ENCODE measurements around the gene LYVE1. TPM values are rescaled to one million over a fixed set of nuclear protein-coding genes. Genes with fewer than 3 reads are reported as not detected.

Gene LYVE1
- total RNA-seq, 1 donor from 2014 or later = 0.27 TPM

GRCh38 chr11:10558288-10558687, 10.2 kb downstream of the LYVE1 start:
- H3K79me2 ChIP-seq (ENCODE audit: insufficient read depth, low read length) = no peaks in the 10 kb centered on the region
- H3K9ac ChIP-seq (ENCODE audit: low read length) = no peak overlapping the region
- no peak overlapping the region for H2AFZ ChIP-seq (ENCODE audit: low read depth, low read length)
- TF ChIP-seq CTCF (IDR thresholded peaks at IDR 0.05; ENCODE audit: insufficient read depth, low read depth, low read length) = no peak
- TF ChIP-seq EZH2 (IDR thresholded peaks at IDR 0.05; ENCODE audit: insufficient read depth, low read length) = no peak
- peaks cover 5% of the 10 kb centered on the region for H3K27me3 ChIP-seq (ENCODE audit: insufficient read depth, low read length)
- Mint-ChIP-seq H3K27ac (ENCODE audit: unreplicated experiment) (no peak overlapping the region), H3K4me3 (ENCODE audit: unreplicated experiment) (no peak overlapping the region), H3K27me3 (ENCODE audit: low read depth, unreplicated experiment) (peaks cover 2% of the 10 kb centered on the region), H3K4me1 (ENCODE audit: low read depth, unreplicated experiment) (peaks cover 5% of the 10 kb centered on the region), H3K9me3 (ENCODE audit: unreplicated experiment) (no peaks in the 10 kb centered on the region), H3K36me3 (ENCODE audit: low read depth, unreplicated experiment) (no peaks in the 10 kb centered on the region)
- no peak overlapping the region for H3K4me3 ChIP-seq (ENCODE audit: insufficient read depth, low read depth, low read length)
- DNase-seq (ENCODE audit: low read depth) (no peak), FAIRE-seq (no peak)
- no peaks in the 10 kb centered on the region for H4K20me1 ChIP-seq (ENCODE audit: insufficient read depth, low read length)
- H3K4me1 ChIP-seq (ENCODE audit: insufficient read depth, low read length) = no peaks in the 10 kb centered on the region
- no peaks in the 10 kb centered on the region for H3K9me3 ChIP-seq (ENCODE audit: insufficient read depth, low read depth, low read length)
- no peak overlapping the region for H3K27ac ChIP-seq (ENCODE audit: low read depth, low read length)
- H3K36me3 ChIP-seq (ENCODE audit: insufficient read depth, low read length) = no peaks in the 10 kb centered on the region
- H3K4me2 ChIP-seq (ENCODE audit: low read length) = no peak overlapping the region

GRCh38 chr11:10556590-10556989, 11.9 kb downstream of the LYVE1 start:
- Mint-ChIP-seq H3K9me3 (ENCODE audit: unreplicated experiment) (no peaks in the 10 kb centered on the region), H3K4me3 (ENCODE audit: unreplicated experiment) (no peak overlapping the region), H3K27me3 (ENCODE audit: low read depth, unreplicated experiment) (peaks cover 2% of the 10 kb centered on the region), H3K4me1 (ENCODE audit: low read depth, unreplicated experiment) (peaks cover 5% of the 10 kb centered on the region), H3K36me3 (ENCODE audit: low read depth, unreplicated experiment) (no peaks in the 10 kb centered on the region), H3K27ac (ENCODE audit: unreplicated experiment) (no peak overlapping the region)
- no peak overlapping the region for H3K27ac ChIP-seq (ENCODE audit: low read depth, low read length)
- TF ChIP-seq CTCF (IDR thresholded peaks at IDR 0.05; ENCODE audit: insufficient read depth, low read depth, low read length) (no peak), EZH2 (IDR thresholded peaks at IDR 0.05; ENCODE audit: insufficient read depth, low read length) (no peak)
- no peak overlapping the region for H2AFZ ChIP-seq (ENCODE audit: low read depth, low read length)
- H3K36me3 ChIP-seq (ENCODE audit: insufficient read depth, low read length) = no peaks in the 10 kb centered on the region
- no peaks in the 10 kb centered on the region for H4K20me1 ChIP-seq (ENCODE audit: insufficient read depth, low read length)
- no peak for FAIRE-seq
- no peak overlapping the region for H3K4me2 ChIP-seq (ENCODE audit: low read length)
- H3K27me3 ChIP-seq (ENCODE audit: insufficient read depth, low read length) = peaks cover 5% of the 10 kb centered on the region
- H3K79me2 ChIP-seq (ENCODE audit: insufficient read depth, low read length) = no peaks in the 10 kb centered on the region
- H3K4me3 ChIP-seq (ENCODE audit: insufficient read depth, low read depth, low read length) = no peak overlapping the region
- H3K4me1 ChIP-seq (ENCODE audit: insufficient read depth, low read length) = no peaks in the 10 kb centered on the region
- no peak for DNase-seq (ENCODE audit: low read depth)
- no peak overlapping the region for H3K9ac ChIP-seq (ENCODE audit: low read length)
- no peaks in the 10 kb centered on the region for H3K9me3 ChIP-seq (ENCODE audit: insufficient read depth, low read depth, low read length)

- no peaks in the 10 kb centered on the region for H4K20me1 ChIP-seq (ENCODE audit: insufficient read depth, low read length)
- H3K36me3 ChIP-seq (ENCODE audit: insufficient read depth, low read length) = no peaks in the 10 kb centered on the region
- H3K9me3 ChIP-seq (ENCODE audit: insufficient read depth, low read depth, low read length) = no peaks in the 10 kb centered on the region
- FAIRE-seq (no peak), DNase-seq (ENCODE audit: low read depth) (no peak)
- no peaks in the 10 kb centered on the region for H3K79me2 ChIP-seq (ENCODE audit: insufficient read depth, low read length)
- no peak for TF ChIP-seq CTCF (IDR thresholded peaks at IDR 0.05; ENCODE audit: insufficient read depth, low read depth, low read length)
- TF ChIP-seq EZH2 (IDR thresholded peaks at IDR 0.05; ENCODE audit: insufficient read depth, low read length) = no peak
- no peak overlapping the region for H3K27ac ChIP-seq (ENCODE audit: low read depth, low read length)
- Mint-ChIP-seq H3K4me1 (ENCODE audit: low read depth, unreplicated experiment) (peaks cover 7% of the 10 kb centered on the region), H3K27me3 (ENCODE audit: low read depth, unreplicated experiment) (peaks cover 6% of the 10 kb centered on the region), H3K27ac (ENCODE audit: unreplicated experiment) (no peak overlapping the region), H3K36me3 (ENCODE audit: low read depth, unreplicated experiment) (no peaks in the 10 kb centered on the region), H3K4me3 (ENCODE audit: unreplicated experiment) (no peak overlapping the region), H3K9me3 (ENCODE audit: unreplicated experiment) (no peaks in the 10 kb centered on the region)
- peaks cover 5% of the 10 kb centered on the region for H3K27me3 ChIP-seq (ENCODE audit: insufficient read depth, low read length)
- no peak overlapping the region for H3K4me3 ChIP-seq (ENCODE audit: insufficient read depth, low read depth, low read length)
- H3K9ac ChIP-seq (ENCODE audit: low read length) = no peak overlapping the region
- H3K4me1 ChIP-seq (ENCODE audit: insufficient read depth, low read length) = peaks cover 11% of the 10 kb centered on the region
- H2AFZ ChIP-seq (ENCODE audit: low read depth, low read length) = no peak overlapping the region
- no peak overlapping the region for H3K4me2 ChIP-seq (ENCODE audit: low read length)
Observed at GRCh38 chr11:10551845-10552352, 16.6 kb downstream of the LYVE1 start.

All from astrocyte (in vitro differentiated cells and primary cell).